ENCODE measurements around the gene ULBP1.
"Not testable (repeated sequence)": the region's sequence is repeated elsewhere in the genome, so short reads cannot be mapped to it uniquely, and the experiment has no call there.

- TF ChIP-seq CTCF (conservative IDR thresholded peaks at IDR 0.05); ZFX (IDR thresholded peaks at IDR 0.05): not testable (repeated sequence)
These were observed 16.2 kb upstream of the ULBP1 start for GRCh38 chr6:149947533-149947932.
